ENCODE measurements around the gene SLC28A2. TPM values are rescaled to one million over a fixed set of nuclear protein-coding genes. Genes with fewer than 3 reads are reported as not detected.

SLC28A2 gene
- total and polyA plus RNA-seq, 9 of the 15 experiments (the other 6 are each of a cell fraction or from before 2014, with no cell fraction given) = 0.03 to 0.04 TPM; not detected in 7

DNA sequence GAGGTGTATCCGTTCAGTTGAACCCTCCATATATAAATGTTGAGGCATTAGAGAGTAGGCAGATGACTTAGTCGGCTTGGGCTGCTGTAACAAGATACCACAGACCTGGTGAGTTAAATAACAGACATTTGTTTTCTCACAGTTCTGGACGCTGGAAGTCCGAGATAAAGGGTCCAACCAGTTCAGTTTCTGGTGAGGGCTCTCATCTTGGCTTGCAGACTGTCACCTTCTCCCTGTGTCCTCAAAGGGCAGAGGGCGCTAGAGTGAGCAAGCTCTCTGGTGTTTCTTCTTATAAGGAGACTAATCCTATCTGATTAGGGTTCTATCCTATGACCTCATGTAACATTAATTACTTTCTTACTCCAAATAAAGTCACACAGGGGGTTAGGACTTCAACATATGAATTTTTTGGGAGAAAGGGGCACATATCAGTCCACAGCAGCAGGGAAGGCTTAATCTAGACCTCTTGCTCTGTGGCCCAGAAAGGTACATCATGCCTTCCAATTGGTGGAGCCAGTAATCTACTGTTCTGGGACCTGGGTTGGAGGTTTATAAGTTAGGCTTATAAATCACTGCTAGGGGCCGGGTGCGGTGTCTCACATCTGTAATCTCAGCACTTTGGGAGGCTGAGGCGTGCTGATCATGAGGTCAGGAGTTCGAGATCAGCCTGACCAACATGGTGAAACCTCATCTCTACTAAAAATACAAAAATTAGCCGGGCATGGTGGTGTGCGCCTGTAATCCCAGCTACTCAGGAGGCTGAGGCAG lies 26.3 kb upstream of the SLC28A2 start (continued):
- TF ChIP-seq ZNF398 (CRISPR knock-in tag; IDR thresholded peaks at IDR 0.05) (no peak), ZNF133 (CRISPR knock-in tag; IDR thresholded peaks at IDR 0.05) (no peak), SP1 (CRISPR knock-in tag; IDR thresholded peaks at IDR 0.05) (no peak), ZNF445 (CRISPR knock-in tag; IDR thresholded peaks at IDR 0.05; ENCODE audit: low read depth) (no peak), FOXM1 (IDR thresholded peaks at IDR 0.05; ENCODE audit: low read depth) (peak; percentile 17; the same call in 1 of the 2 replicates), FOXM1 (CRISPR knock-in tag; IDR thresholded peaks at IDR 0.05; ENCODE audit: low read depth) (no peak), TEAD2 (tag; IDR thresholded peaks at IDR 0.05) (no peak), MLLT1 (IDR thresholded peaks at IDR 0.05) (no peak), KDM1A (IDR thresholded peaks at IDR 0.05) (peak; percentile 67 to 74), NR1H2 (CRISPR knock-in tag; IDR thresholded peaks at IDR 0.05) (no peak), ZNF644 (tag; IDR thresholded peaks at IDR 0.05; ENCODE audit: low read depth) (no peak), XRCC3 (IDR thresholded peaks at IDR 0.05) (no peak), ZBTB7A (IDR thresholded peaks at IDR 0.05; ENCODE audit: borderline replicate concordance, control insufficient read depth, low read depth, low read length) (no peak), MEF2A (IDR thresholded peaks at IDR 0.05; ENCODE audit: control insufficient read depth, low read depth, low read length) (no peak)
- TF ChIP-seq, protein P1, sequence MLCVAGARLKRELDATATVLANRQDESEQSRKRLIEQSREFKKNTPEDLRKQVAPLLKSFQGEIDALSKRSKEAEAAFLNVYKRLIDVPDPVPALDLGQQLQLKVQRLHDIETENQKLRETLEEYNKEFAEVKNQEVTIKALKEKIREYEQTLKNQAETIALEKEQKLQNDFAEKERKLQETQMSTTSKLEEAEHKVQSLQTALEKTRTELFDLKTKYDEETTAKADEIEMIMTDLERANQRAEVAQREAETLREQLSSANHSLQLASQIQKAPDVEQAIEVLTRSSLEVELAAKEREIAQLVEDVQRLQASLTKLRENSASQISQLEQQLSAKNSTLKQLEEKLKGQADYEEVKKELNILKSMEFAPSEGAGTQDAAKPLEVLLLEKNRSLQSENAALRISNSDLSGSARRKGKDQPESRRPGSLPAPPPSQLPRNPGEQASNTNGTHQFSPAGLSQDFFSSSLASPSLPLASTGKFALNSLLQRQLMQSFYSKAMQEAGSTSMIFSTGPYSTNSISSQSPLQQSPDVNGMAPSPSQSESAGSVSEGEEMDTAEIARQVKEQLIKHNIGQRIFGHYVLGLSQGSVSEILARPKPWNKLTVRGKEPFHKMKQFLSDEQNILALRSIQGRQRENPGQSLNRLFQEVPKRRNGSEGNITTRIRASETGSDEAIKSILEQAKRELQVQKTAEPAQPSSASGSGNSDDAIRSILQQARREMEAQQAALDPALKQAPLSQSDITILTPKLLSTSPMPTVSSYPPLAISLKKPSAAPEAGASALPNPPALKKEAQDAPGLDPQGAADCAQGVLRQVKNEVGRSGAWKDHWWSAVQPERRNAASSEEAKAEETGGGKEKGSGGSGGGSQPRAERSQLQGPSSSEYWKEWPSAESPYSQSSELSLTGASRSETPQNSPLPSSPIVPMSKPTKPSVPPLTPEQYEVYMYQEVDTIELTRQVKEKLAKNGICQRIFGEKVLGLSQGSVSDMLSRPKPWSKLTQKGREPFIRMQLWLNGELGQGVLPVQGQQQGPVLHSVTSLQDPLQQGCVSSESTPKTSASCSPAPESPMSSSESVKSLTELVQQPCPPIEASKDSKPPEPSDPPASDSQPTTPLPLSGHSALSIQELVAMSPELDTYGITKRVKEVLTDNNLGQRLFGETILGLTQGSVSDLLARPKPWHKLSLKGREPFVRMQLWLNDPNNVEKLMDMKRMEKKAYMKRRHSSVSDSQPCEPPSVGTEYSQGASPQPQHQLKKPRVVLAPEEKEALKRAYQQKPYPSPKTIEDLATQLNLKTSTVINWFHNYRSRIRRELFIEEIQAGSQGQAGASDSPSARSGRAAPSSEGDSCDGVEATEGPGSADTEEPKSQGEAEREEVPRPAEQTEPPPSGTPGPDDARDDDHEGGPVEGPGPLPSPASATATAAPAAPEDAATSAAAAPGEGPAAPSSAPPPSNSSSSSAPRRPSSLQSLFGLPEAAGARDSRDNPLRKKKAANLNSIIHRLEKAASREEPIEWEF (CRISPR knock-in tag; IDR thresholded peaks at IDR 0.05) = no peak
- TF ChIP-seq, protein P2, sequence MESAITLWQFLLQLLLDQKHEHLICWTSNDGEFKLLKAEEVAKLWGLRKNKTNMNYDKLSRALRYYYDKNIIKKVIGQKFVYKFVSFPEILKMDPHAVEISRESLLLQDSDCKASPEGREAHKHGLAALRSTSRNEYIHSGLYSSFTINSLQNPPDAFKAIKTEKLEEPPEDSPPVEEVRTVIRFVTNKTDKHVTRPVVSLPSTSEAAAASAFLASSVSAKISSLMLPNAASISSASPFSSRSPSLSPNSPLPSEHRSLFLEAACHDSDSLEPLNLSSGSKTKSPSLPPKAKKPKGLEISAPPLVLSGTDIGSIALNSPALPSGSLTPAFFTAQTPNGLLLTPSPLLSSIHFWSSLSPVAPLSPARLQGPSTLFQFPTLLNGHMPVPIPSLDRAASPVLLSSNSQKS (CRISPR knock-in tag; IDR thresholded peaks at IDR 0.05) = no peak
